NB4 (cell line): ENCODE data around the gene ZFYVE27.

Source experiments
- DNase-seq: peaks from one replicate; pipeline ENCODE4 v3.0.0; 2010; ENCODE audit warnings: low read depth
- H3K4me3 ChIP-seq: one replicate; pipeline ENCODE4 v1.5.1; 2011; ENCODE audit warnings: mild to moderate bottlenecking, low read depth, low read length, moderate library complexity
- MYC ChIP-seq: IDR thresholded peaks from 2 replicates; pipeline ENCODE4 v1.6.1; 2011; ENCODE audit warnings: low read depth, low read length
- POLR2A ChIP-seq: IDR thresholded peaks from 2 replicates; pipeline ENCODE4 v1.6.1; 2011; ENCODE audit warnings: mild to moderate bottlenecking; ENCODE audit not compliant: insufficient read length; ENCODE audit errors: extremely low read depth
- TF ChIP-seq, protein P1 (sequence below): IDR thresholded peaks from one replicate; pipeline ENCODE4 v1.5.1; 2012; ENCODE audit warnings: low read depth, low read length
- TF ChIP-seq, protein P2 (sequence below): IDR thresholded peaks from 2 replicates; pipeline ENCODE4 v1.6.1; 2011; ENCODE audit warnings: low read depth, low read length

Gene ZFYVE27

DNA sequence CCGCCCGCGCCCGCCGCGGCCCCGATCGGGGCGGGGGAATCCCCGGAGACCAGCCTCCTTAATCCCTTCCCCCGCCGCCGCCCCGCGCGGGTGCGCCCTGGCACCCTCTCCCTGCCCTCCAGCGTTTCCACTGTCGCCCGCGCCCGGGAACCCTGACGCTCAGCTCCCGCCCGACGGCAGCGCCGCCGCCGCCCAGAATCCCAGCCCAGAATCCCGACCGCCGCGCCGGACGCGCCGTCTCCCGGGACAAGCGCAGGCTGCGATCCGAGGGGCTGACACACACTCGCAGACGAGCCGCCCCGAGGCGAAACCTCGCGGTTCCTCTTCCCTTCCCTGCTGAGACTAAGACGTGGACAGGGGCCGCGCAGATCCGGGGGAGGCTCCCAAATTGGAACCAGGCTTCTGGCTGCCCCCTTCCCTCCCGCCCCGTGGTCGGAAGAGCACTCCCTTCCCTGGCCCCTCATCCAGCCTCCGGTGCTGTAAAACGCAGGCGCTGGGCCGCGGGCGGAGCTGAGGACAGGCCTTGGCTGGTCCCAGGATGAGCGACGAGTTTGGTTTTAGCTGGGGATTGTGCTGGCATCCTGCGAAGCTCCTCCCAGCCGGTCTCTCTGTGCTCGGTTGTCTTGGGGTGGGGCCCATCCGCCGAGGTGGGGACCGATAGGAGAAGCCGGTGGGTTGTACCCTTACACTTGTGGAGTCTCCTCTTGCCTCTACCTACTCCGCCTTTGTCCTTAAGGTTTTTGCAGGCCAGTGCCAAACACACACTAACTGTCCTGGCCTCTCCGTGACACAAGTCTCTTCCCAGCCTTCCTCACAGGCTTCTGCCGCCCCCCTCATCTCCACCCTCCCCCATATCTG, 22.3 kb upstream of the ZFYVE27 start:
- H3K4me3 ChIP-seq: peak overlapping the region; percentile 77
- TF ChIP-seq MYC: peak; percentile 64
- TF ChIP-seq, protein P1, sequence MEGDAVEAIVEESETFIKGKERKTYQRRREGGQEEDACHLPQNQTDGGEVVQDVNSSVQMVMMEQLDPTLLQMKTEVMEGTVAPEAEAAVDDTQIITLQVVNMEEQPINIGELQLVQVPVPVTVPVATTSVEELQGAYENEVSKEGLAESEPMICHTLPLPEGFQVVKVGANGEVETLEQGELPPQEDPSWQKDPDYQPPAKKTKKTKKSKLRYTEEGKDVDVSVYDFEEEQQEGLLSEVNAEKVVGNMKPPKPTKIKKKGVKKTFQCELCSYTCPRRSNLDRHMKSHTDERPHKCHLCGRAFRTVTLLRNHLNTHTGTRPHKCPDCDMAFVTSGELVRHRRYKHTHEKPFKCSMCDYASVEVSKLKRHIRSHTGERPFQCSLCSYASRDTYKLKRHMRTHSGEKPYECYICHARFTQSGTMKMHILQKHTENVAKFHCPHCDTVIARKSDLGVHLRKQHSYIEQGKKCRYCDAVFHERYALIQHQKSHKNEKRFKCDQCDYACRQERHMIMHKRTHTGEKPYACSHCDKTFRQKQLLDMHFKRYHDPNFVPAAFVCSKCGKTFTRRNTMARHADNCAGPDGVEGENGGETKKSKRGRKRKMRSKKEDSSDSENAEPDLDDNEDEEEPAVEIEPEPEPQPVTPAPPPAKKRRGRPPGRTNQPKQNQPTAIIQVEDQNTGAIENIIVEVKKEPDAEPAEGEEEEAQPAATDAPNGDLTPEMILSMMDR: no peak
- DNase-seq: peak; percentile 95

DNA sequence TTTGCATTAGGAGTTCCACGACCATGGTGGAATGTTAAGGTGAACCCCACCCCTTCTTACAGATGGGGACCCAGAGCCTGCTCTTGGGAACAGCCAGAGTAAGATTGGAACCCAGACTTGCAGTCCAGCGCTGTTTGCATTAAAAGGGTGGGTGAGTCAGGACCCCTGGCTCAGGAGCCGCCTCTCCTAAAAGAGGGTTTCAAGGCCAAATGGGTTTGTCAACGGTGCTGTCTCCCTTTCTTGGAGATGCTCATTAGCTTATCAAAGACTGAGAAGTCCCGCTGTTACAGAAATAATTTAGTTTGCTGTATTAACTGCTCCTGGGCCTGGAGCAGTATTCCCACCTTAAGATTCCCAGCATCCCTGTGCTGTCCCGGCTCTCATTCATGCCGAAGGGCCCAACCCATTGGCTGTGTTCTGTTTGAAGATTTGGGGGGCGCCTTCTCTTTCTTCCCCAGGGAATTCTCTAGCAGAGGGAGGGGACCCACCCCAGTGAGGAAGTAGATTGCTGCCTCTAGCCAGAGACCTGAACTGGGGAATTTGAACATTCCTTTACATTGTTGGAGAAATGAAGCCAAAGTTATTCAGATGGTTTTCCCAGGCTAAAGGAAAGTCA, 21.6 kb upstream of the ZFYVE27 start:
- peak overlapping the region; percentile 77 for H3K4me3 ChIP-seq
- DNase-seq: no peak
- TF ChIP-seq POLR2A: no peak
- no peak for TF ChIP-seq MYC
- TF ChIP-seq, protein P2, sequence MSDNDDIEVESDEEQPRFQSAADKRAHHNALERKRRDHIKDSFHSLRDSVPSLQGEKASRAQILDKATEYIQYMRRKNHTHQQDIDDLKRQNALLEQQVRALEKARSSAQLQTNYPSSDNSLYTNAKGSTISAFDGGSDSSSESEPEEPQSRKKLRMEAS: no peak
- TF ChIP-seq, protein P1: no peak

DNA sequence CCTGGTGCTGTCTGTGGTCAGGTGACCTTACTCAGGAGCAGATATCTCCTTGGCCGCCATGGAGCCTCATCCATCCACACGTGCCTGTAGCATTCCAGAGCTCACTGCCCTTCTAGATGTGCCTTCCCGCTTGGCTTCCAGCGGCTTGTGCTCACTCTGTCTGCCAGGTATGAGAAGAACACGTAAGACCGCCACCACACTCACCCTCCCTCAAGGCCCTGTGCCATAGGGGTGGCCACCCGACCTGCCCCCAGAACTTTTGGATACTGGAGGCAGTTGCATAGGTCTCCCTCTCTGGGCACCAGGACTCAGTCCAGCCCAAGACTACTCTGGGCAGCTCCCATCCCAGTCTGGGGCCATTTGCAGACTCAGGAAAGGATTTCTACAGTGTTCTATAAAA, 19.3 kb upstream of the ZFYVE27 start:
- DNase-seq: no peak
- TF ChIP-seq POLR2A: no peak
- TF ChIP-seq, protein P2: no peak
- TF ChIP-seq MYC: no peak
- TF ChIP-seq, protein P1: no peak
- no peak overlapping the region for H3K4me3 ChIP-seq

DNA sequence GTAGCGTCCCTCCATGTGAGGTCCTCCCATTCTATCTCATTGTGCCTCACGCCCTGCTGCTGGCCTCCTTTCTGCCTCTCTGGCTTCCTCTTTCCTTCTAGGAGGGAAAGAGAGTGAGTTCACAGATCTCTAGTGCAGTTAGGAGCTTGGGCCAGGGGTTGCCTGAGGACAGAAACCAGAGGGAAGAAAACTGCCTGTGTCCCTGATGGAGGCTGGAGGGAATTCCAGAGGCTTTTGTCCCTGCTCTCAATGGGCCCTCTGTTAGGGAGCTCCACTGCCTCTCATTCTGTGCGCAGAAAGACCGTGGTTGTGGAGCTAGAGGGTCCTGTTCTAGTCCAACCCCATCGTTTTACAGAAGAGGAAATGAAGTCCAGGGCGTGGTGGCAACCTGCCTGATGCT, 18.8 kb upstream of the ZFYVE27 start:
- peak; percentile 63 for DNase-seq
- H3K4me3 ChIP-seq: no peak overlapping the region

DNA sequence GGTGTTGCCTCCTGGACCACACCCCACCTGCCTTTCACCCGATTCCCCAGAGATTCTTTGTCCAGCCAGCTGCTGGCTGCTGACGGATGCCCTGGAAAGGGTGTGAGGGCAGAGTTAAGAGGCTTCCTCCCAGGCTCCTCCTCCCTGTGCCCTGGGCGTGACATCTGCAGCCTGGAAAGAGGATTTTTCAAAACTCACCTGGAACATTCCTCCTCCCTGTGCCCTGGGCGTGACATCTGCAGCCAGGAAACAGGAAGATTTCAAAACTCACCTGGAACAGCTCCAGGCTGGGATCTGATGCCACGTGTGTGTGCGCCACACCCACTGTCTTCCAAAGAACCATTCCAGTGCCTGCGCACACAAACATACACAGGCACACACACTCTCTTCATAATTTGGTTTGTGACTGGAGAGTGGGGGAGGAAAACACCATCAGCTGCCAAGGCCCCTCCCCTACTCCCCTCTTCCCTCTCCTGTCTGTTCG, 18.2 kb upstream of the ZFYVE27 start:
- no peak for DNase-seq
- TF ChIP-seq, protein P2: no peak
- TF ChIP-seq POLR2A (no peak), MYC (no peak)
- TF ChIP-seq, protein P1: no peak
- no peak overlapping the region for H3K4me3 ChIP-seq

More for the DNA sequence above, 18.8 kb upstream of the ZFYVE27 start:
- TF ChIP-seq, protein P2: no peak
- no peak for TF ChIP-seq POLR2A
- TF ChIP-seq, protein P1: no peak
- TF ChIP-seq MYC: no peak
